Left renal cortex interstitium (tissue), 4 donors: ENCODE results near the gene VTN. TPM values are rescaled to one million over a fixed set of nuclear protein-coding genes. Genes with fewer than 3 reads are reported as not detected.

Source experiments
- DNase-seq, 4 donors: peaks; one replicate each; pipeline ENCODE4 v3.0.0-alpha.2; 2013; ENCODE audit warnings: low read depth in 4 of 4, low spot score in 2 of 4, missing footprints in 1 of 4
- polyA plus RNA-seq, 4 donors: library from polyadenylated mRNA; unstranded; fragments of 120-200 nt; gene quantifications; one replicate each; pipeline ENCODE4 v1.2.1, GENCODE V29; 2013; ENCODE audit not compliant: insufficient read length in 4 of 4

Gene VTN
- polyA plus RNA-seq, 4 donors: 9.2 to 39.3 (median 17.5) TPM

DNA sequence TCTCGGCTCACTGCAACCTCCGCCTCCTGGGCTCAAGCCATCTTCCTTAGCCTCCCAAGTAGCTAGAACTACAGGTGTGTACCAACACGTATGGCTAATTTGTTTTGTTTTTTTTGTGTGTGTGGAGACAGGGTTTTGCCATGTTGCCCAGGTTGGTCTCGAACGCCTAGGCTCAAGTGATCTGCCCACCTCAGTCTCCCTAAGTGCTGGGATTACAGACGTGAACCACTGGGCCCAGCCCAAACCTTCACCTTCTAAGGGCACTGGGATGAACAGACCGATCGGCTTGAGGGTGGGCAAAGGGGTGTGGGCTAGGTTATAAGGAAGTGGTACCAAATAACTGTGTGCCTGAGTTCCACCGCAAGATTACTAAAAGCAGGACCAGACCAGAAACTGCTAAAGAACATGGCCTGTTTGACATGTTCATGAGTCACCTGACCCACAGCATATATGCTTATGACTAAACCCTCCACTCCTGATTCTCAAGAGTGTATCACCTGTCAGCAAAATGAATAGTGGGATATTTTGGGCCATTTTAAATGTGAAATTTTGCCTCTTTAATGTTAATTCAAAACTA lies 43.0 kb downstream of the VTN start:
- DNase-seq: no peak

DNA sequence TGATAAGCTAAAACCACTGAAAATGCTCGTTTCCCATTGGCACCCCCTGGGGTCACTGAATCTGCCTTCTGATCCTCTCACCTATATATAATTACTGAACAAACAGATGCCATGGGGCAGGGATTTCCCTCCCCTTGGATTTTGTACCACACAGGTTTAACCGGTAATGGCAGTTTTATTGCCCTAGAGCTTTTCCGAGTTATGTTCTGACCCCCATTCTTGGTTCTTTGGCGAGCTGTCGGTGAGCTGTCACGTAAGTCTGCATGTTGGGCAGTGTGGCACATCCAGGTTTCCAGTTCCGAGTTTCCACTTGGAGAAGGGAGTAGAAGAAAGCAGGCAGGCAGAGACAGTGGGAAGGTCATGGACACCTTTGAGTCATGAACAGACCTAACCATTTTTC lies 44.0 kb downstream of the VTN start:
- DNase-seq: no peak

DNA sequence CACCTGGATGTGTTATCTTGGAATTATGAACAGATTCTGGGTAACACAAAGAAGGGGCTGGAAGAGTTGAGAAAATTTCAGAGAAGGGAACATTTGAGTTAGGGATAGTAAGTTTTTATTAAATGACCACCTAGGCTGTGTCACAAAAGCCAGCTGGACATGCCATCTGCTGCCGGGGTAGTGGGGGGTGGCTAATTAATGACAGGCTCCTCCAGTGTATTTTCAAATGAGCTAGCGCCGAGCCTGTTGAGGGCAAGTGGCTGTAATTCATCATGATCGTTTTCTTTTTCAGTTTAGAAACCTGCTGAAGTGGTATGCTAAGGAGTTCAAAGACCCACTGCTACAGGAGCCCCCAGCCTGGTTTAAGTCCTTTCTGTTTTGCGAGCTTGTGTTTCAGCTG lies 44.9 kb downstream of the VTN start:
- no peak for DNase-seq

DNA sequence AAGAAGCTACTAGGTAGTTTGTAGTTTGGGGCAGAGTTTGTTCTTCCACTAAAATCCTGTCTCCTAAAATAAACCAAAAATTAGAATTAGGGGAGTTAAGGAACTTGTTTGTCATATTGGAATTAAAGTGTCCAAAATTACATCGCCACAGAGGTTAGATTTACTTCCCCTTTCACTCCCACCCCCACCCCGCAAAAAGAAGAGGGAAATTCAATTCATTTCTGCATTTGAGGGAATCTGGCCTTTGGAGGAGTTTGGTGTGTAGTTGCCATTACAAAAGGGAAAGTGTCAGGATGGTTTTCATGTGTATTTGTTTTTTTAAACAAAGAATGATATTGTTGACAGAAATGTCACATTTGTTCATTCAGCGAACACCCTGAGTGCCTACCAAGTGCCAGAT lies 45.3 kb downstream of the VTN start:
- no peak for DNase-seq

DNA sequence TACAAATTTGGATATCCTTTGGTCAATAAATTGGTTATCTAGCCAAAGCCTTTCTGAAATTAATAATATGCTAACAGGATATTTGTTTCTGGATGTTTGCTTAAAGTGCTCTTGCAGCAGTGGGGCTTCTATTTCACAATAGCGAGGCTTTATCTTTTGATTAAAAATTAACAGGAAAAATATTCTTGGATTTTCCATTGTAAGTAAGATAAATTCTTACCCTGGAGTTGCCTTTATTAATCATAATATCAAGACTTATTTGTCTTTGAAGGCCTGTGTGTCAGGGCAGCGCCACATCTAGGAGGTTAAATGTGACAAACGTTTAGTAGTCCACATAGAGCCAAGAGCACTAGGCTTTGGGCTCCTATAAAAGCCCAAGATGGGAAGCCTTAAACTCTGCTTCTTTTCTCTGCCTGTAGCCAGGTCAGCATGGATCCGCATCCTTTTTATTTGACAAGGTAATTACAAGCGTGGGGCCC lies 45.8 kb downstream of the VTN start:
- no peak for DNase-seq

DNA sequence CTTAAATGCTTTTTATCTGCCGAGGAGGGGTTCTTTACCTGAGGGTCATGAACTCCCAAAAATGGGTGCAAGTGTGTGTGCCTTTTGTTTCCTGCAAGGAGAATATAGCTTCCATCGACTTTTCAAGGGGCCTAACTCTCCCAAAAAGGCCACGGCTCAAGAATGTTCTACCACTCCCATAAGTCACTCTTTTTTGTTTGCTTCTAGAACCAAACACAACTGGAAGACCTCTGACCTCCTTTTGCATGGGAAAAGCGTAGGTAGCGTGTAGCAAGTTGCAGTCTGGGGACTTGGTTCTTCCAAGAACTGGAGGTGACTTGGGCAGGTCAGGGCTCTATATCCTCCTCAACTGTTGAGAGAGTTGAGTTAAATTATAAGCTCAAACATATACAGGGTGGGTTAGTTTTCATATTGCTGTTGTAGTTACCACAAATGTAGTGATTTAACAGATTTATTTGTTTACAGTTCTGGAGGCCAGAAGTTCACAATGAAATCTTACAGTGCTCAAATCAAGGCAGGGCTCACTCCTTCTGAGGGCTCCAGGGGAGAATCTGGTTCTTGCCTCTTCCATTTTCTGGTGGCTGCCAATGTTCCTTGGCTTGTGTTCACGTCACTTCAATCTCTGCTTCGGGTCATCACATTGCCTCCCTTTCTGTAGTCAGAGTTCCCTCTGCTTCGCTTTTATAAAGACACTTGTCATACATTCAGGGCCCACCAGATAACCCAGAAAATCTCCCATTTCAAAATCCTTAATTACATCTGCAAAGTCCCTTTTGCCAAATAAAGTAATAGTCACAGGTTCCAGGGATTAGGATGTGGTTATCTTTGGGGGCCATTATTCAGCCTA lies 49.7 kb downstream of the VTN start:
- no peak for DNase-seq

DNA sequence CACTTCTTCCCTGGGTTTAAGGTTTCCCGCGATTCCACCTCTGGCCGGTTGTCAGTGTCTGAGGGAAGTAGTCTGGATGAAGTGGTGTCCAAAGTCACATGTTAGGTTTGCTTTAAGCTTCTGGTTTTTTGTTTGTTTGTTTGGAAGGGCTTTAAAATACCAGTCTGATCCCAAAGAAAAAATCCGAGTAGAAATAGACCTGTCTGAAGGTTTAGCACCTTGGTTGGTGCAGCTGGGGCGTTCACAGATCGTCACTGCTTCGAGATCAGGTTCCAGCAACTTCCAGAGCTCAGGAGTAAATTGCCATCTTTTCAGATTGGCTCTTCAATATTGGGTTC lies 50.5 kb downstream of the VTN start:
- DNase-seq: peak in 1 of 4 donors; percentile 39

DNA sequence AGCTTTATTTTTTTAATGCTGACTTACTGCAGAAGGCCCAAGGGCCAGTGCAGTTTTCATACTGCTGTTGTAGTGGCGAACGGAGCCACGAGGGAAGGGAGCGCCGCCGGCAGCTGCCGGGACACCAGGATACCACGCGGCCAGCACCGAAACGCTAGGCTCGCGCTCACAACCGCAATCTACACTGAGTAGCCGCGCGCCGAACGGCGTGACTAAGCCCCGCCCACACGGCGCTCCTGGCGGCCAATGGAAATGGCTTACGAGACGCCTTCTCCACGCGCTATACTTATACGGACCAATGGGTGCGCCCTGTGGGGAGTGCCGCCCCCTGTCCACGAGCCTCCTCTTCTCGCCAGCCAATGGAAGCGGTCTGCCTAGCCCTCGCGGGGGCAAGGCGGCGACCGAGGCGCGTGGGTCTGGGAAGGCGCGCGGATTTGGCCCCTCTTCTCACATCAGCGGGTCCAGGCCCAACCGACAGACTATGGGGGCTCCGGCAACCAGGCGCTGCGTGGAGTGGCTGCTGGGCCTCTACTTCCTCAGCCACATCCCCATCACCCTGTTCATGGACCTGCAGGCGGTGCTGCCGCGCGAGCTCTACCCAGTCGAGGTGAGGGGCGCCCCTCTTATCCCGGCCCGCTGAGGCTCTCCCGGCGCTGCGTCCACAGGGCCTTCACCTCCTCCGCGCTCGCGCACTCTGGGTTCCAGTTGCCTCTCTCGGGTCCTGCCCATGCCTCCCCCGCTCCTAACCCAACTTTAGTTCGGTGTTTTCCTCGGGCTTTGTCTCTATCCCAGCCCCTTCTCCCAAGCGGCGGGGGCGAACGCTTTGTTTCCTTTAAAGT lies 51.1 kb downstream of the VTN start, which contains the start of gene TMEM97:
TMEM97 (plus strand) TSS at position 442 of the 839 bp plus-strand sequence; CDS start at position 482, 40 bp downstream.
- DNase-seq: peak; percentile 84 to 93 (median 90)

DNA sequence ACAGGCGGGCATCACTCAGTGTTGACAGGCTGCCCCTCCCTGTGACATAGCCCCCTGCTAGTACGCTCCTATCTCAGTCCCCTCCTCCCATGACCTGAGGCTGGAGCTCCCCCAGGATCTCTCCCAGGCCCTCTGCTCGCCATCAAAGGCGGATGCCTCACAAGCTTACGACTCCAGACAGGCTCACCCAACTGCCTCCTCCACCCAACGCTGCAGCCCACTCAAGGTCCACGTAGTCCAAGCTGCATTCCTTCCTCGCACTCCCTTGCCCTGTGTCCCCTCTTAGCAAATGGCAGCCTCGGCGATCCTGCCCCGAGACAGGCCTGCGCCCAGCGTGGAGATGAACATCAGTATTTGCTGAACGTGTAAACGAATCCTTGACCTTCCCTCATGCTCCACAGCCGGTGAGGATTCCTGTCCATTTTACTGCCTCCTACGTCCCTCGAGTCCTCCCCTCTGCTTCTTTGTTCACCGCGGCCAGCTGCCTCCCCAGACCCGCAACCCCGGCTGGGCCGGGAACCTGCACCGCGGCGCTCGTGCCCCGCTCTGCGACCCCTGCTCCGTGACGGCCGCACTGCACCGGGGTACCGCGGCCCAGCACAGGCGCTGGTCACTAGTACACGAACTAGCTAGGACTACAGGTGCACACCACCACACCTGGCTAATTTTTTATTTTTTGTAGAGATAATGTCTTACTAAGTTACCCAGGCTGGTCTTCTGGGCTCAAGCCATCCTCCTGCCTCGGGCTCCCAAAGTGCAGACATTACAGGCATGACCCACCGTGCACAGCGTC lies 51.9 kb downstream of the VTN start:
- no peak for DNase-seq

Other genes with a start within 250 kb of the VTN start
- gene TMEM97, start 51.1 kb downstream of the VTN start, polyA plus RNA-seq: 10 to 100 TPM; 49.6 to 55.8 (median 51.5) TPM
- gene IFT20, start 34.8 kb downstream of the VTN start, polyA plus RNA-seq: 10 to 100 TPM; 52.7 to 61.2 (median 57.5) TPM
- 10 to 100 TPM; 41.0 to 42.9 (median 42.3) TPM for gene TNFAIP1, start 34.5 kb downstream of the VTN start, polyA plus RNA-seq
- gene POLDIP2, start 12.8 kb downstream of the VTN start, polyA plus RNA-seq: 10 to 100 TPM; 82.9 to 97.9 (median 89.8) TPM
- not detected for gene SEBOX, start 5.1 kb downstream of the VTN start, polyA plus RNA-seq
- 10 to 100 TPM; 11.7 to 16.6 (median 15.0) TPM for gene SARM1, start 1.4 kb upstream of the VTN start, polyA plus RNA-seq
- gene SLC46A1, start 35.9 kb upstream of the VTN start, polyA plus RNA-seq: 10 to 100 TPM; 13.3 to 18.6 (median 13.4) TPM
- gene SLC13A2, start 103.3 kb upstream of the VTN start, polyA plus RNA-seq: 10 to 100 TPM in 3 of 4 donors, 1 to 10 TPM in 1; 6.0 to 19.3 (median 14.6) TPM
- gene FOXN1, start 136.0 kb upstream of the VTN start, polyA plus RNA-seq: under 1 TPM; 0.33 to 0.81 (median 0.56) TPM
- 10 to 100 TPM; 55.6 to 79.7 (median 65.4) TPM for gene UNC119, start 182.3 kb upstream of the VTN start, polyA plus RNA-seq
- 100 to 1,000 TPM in 2 of 4 donors, 10 to 100 TPM in 2; 91.2 to 103 (median 95.8) TPM for gene PIGS, start 201.2 kb upstream of the VTN start, polyA plus RNA-seq
- gene ALDOC, start 206.6 kb upstream of the VTN start, polyA plus RNA-seq: 10 to 100 TPM; 17.7 to 31.4 (median 24.6) TPM
- gene SPAG5, start 228.7 kb upstream of the VTN start, polyA plus RNA-seq: 10 to 100 TPM; 41.8 to 71.2 (median 53.9) TPM
- gene RSKR, start 243.9 kb upstream of the VTN start, polyA plus RNA-seq: 10 to 100 TPM in 2 of 4 donors, 1 to 10 TPM in 2; 4.5 to 34.0 (median 16.9) TPM